Stimulated activated CD8-positive, alpha-beta memory T cell treated with anti-CD3 and anti-CD28 coated beads, Interleukin-4, amount 100 ng/mL, for 1 hour (primary cell): ENCODE measurements around the gene C5AR2.
"Not testable (repeated sequence)": the region's sequence is repeated elsewhere in the genome, so short reads cannot be mapped to it uniquely, and the experiment has no call there.

Experiments used
- DNase-seq, 2 donors: peaks; one replicate each; pipeline ENCODE4 v3.0.0-alpha.2; 2020; ENCODE audit warnings: low read depth in 2 of 2, low spot score in 1 of 2

Gene C5AR2

GRCh38 chr19:47331931-47332547 lies at the start of gene C5AR2:
C5AR2 (plus strand) TSS chr19:47332175; CDS start chr19:47340800, 8,625 bp downstream.
- DNase-seq: no peak

- DNase-seq: no peak
Measured at GRCh38 chr19:47283405-47284059, 48.4 kb upstream of the C5AR2 start.

DNA sequence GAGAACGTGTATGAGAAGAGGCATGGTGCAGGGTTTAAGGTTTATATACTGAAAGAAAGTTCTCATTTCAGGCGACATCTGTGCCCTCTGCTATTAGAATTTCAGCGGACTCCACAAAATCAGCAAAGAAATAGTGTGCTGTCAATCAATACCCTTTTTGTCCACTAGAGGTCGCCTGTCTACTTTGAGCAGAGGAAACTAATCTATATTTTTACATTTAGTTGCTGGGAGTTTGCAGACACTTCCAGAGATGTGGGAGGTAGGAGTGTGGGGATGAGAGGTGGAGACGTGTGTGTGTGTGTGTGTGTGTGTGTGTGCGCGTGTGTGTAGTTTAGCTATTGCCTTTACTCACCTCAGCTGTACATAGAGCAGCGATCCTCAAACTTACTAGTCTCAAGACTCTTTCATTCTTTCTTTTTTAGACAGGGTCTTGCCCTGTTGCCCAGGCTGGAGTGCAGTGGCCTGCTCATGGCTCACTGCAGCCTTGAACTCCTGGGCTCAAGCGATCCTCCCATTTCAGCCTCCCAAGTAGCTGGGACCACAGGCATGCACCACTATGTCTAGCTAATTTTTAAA lies 47.6 kb upstream of the C5AR2 start:
- DNase-seq: no peak

DNA sequence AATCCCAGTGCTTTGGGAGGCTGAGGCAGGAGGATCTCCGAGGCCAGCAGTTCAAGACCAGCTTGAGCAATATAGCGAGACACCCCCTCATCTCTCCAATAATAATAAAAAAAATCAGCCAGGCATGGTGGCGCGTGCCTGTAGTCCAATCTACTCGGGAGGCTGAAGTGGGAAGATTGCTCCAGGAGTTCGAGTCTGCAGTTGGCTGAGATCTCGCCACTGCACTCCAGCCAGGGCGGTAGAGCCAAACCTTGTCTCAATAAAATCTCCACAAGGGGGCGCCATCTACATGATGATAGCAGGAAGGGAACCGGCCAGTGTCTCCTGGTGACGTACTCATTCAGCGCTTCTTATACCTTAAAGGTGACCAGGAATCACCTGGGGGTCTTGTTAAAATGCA lies 35.9 kb upstream of the C5AR2 start:
- peak; percentile 53 to 57 for DNase-seq

DNA sequence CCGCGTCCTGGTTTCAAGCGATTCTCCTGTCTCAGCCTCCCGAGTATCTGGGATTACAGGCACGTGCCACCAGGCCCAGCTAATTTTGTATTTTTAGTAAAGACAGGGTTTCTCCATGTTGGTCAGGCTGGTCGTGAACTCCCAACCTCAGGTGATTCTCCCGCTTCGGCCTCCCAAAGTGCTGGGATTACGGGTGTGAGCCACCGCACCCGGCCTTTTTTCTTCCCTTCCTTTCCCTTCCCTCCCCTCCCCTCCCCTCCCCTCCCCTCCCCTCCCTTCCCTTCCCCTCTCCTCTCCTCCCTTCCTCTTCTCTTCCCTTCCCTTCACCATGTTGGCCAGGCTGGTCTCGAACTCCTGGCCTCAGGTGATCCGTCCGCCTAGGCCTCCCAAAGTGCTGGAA lies 31.1 kb upstream of the C5AR2 start:
- not testable (repeated sequence) for DNase-seq

DNA sequence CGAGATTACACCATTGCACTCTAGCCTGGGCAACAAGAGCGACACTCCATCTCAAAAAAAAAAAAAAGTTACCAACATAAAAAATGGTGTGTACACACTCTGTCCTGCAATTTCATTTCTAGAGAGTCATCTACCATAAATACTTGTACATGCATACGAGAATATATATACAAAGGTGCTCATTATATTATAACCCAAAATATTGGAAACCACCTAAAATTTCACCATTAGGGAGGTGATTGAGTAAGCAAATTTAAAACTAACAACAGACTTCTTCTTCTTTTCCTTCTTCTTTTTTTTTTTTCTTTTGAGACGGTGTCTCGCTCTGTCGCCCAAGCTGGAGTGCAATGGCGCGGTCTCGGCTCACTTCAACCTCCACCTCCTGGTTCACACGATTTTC lies 29.7 kb upstream of the C5AR2 start:
- DNase-seq: no peak

GRCh38 chr19:47303966-47304365 lies 28.0 kb upstream of the C5AR2 start:
- DNase-seq: no peak

- DNase-seq: peak; percentile 32 to 35
Measured at GRCh38 chr19:47305309-47305751, 26.6 kb upstream of the C5AR2 start.

DNA sequence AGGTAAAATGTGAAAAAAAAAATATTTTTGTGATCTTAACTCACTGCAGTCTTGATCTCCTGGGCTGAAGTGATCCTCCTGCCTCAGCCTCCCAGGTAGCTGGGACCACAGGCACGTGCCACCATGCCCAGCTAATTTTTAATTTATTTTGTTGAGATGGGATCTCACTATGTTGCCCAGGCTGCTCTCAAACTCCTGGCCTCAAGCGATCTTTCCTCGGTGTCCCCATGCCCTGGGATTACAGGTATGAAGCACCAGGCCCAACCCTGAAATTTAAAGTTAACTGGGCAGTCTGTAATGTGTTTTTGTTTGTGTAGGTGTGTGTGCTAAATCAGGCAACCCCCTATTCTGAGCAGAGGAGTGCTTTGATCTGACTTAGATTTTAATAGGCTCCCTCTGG lies 25.7 kb upstream of the C5AR2 start:
- DNase-seq: no peak

GRCh38 chr19:47309038-47309437 lies 22.9 kb upstream of the C5AR2 start:
- no peak for DNase-seq

- no peak for DNase-seq
Measured at GRCh38 chr19:47309608-47310007, 22.4 kb upstream of the C5AR2 start, which contains the start of gene C5AR1. C5AR1 (plus strand) TSS chr19:47309861; CDS start chr19:47309896, 35 bp downstream.

- DNase-seq: no peak
Measured at GRCh38 chr19:47310323-47310722, 21.7 kb upstream of the C5AR2 start.

- DNase-seq: no peak
Measured at GRCh38 chr19:47310819-47311218, 21.2 kb upstream of the C5AR2 start.

DNA sequence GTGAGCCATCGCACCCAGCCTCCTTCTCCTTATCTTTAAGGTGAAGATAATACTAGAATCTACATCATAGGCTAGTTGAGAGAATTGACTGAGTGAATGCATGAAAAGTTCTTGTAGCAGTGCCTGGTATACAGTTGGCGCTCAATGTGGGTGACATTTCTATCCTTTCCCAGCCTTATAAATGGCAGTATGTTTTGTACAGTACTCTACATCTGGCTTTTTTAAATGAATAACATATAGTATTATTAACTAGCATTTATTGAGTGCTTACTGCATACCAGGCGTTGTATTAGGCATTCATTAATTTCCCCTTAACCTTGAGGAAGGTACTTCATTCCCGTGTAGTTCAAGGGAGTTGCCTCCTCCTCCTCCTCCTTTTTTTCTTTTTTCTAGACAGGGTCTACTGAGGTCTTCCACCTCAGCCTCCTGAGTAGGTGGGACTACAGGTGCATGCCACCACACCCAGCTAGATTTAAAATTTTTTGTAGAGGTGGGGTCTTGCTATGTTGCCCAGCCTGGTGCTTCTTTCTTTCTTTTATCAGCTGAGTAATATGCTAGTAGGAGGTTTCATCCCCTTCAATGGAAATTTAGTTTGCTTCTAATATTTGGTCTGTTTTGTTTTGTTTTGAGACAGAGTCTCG lies 19.5 kb upstream of the C5AR2 start:
- no peak for DNase-seq

DNA sequence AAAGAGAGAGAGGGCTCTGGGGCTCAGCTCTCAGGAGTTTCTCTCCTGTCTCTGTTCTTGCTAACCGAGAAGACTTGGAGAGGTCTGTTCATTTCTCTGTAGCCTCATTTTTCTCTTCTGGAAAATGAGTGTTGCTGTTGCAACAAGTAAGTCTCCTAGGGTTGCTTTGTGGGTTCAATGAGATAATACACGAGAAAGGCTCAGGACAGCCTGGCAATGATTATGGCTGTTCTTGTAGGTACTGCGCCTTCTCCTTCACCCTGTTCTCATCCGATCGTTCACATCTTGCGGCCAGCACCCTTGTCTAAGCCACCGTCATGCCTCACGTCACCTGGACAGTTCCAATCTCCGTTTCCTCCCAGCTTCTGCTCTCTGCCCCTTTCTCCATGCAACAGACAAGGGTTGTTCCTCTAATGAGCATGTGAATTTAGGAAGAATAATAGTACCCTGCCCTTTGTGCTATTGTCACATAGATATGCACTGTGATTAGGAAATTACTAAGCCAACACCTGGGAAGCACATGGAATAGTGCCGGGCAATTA lies 18.1 kb upstream of the C5AR2 start:
- no peak for DNase-seq

DNA sequence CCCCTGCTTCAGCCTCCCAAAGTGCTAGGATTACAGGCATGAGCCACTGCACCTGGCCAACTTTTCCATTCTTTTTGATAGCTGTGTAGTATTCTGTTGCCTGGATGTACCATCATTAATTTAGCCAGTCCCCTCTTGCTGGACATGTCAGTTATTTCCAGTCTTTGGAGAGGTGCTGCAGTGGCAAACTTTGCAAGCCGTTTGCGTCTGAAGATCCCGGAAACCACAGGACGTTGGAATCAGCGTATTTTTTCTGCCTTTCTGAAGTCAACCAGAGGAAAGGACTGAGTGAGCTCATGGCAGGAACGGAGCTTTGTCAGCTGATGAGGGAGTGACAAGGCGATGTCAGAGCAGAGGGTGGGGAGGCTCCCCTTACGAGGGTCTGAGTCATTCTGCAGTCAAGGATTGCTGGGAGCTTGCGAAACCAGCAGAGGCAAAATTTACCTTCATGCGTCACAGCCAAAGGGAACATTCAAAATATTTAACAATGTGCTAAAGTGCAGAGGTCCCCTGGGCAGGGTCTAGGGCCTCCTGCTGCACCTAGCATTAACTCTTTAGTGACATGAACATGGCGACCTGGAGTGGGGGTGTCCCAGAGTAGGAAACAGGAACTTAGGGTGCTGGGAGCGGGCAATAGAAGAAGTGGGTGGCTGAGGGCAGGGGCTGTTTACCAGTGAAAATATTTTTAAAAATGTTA lies 16.7 kb upstream of the C5AR2 start:
- no peak for DNase-seq

- no peak for DNase-seq
Measured at GRCh38 chr19:47316513-47316912, 15.5 kb upstream of the C5AR2 start.

- DNase-seq: no peak
Measured at GRCh38 chr19:47319923-47320871, 11.8 kb upstream of the C5AR2 start.

DNA sequence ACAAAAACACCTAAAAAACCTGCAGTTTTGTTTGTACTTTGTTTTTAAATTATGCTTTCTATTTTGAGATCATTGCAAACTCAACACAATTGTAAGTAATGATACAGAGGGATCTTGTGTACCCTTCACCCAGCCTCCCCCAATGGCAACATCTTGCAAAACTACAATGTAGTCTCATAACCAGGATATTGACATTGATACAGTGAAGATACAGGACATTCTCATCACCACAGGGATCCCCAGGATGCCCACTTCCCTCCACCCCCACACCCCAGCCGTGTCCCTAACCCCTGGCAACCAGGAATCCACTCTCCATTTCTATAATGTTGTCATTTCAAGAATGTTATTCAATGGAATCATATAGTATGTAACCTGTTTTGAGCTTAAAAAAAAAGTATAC lies 10.3 kb upstream of the C5AR2 start:
- no peak for DNase-seq

DNA sequence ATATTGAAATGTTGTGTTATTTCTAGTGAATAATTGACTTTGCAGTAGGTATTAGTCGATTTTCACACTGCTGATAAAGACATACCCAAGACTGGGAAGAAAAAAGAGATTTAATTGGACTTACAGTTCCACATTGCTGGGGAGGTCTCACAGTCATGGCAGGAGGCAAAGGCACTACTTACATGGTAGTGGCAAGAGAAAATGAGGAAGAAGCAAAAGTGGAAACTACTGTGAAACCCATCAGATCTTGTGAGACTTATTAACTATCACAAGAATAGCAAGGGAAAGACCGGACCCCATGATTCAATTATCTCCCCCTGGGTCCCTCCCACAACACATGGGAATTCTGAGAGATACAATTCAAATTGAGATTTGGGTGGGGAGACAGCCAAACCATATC lies 9.9 kb upstream of the C5AR2 start:
- no peak for DNase-seq
